Panc1 (cell line): Measurements from ENCODE around the gene IKZF4. TPM values are rescaled to one million over a fixed set of nuclear protein-coding genes. Genes with fewer than 3 reads are reported as not detected.

ENCODE experiments used
- ATAC-seq: fragments of 200-7000 bp; cut with Tn5 transposase; 2 replicates; pipeline ENCODE4 v1.9.1; 2020; ENCODE audit warnings: mild to moderate bottlenecking, moderate library complexity
- BruUV-seq: library from RNA; stranded (reverse); fragments of 400-500 nt; replicated peaks from 2 replicates; lab custom pipeline; 2021; lab: Mats Ljungman, UMichigan
- CTCF ChIA-PET: fragments of 300-600 bp; sonication (Branson Sonifier 250); formaldehyde crosslinking; loops from one replicate; lab custom pipeline; 2022; ENCODE audit warnings: antibody characterized with exemption; lab: Charles Lee
- POLR2A ChIA-PET: fragments of 300-600 bp; sonication (Branson Sonifier 250); formaldehyde crosslinking; loops from one replicate; lab custom pipeline; 2022; ENCODE audit warnings: antibody characterized with exemption; lab: Charles Lee
- DNase-seq: peaks from one replicate; pipeline ENCODE4 v3.0.0-alpha.2; 2010; ENCODE audit warnings: low read depth, low spot score
- H3K27ac ChIP-seq: 2 replicates; pipeline ENCODE4 v1.5.1; 2011; ENCODE audit warnings: mild to moderate bottlenecking, low read length, inconsistent platforms
- H3K27me3 ChIP-seq: fragments of 200-500 bp; sonication (Bioruptor generic); 2 replicates; pipeline ENCODE4 v1.6.0; 2014; ENCODE audit warnings: low read length, inconsistent platforms; ENCODE audit not compliant: control insufficient read depth, insufficient read depth
- H3K36me3 ChIP-seq: fragments of 200-500 bp; sonication (Bioruptor generic); 2 replicates; pipeline ENCODE4 v1.5.1; 2014; ENCODE audit warnings: inconsistent platforms, mild to moderate bottlenecking, low read length, moderate library complexity; ENCODE audit not compliant: control insufficient read depth, insufficient read depth
- H3K4me1 ChIP-seq: 2 replicates; pipeline ENCODE4 v1.5.1; 2011; ENCODE audit warnings: inconsistent platforms, mild to moderate bottlenecking, low read length, moderate library complexity; ENCODE audit not compliant: control insufficient read depth, insufficient read depth
- H3K4me3 ChIP-seq, 2 experiments: 2 replicates each; pipeline ENCODE4 v1.5.1; 2011 to 2012; ENCODE audit warnings: low read depth in 2 of 2, low read length in 2 of 2, mild to moderate bottlenecking in 2 of 2, inconsistent platforms in 1 of 2, moderate library complexity in 1 of 2
- H3K9me3 ChIP-seq: fragments of 200-500 bp; sonication (Bioruptor generic); 2 replicates; pipeline ENCODE4 v1.5.1; 2014; ENCODE audit warnings: low read depth, mild to moderate bottlenecking, inconsistent platforms, low read length, moderate library complexity; ENCODE audit not compliant: control insufficient read depth, insufficient read depth
- POLR2AphosphoS5 ChIP-seq: IDR thresholded peaks from 2 replicates; pipeline ENCODE4 v1.6.1; 2012; ENCODE audit warnings: mild to moderate bottlenecking, low read depth, low read length, moderate library complexity
- SIN3A ChIP-seq: IDR thresholded peaks from 2 replicates; pipeline ENCODE4 v1.6.1; 2012; ENCODE audit warnings: low read depth, mild to moderate bottlenecking, low read length, moderate library complexity, borderline replicate concordance; ENCODE audit not compliant: insufficient read depth
- TCF7L2 ChIP-seq: IDR thresholded peaks from 2 replicates; pipeline ENCODE4 v1.6.1; 2011; ENCODE audit warnings: mild to moderate bottlenecking, low read depth, low read length, inconsistent platforms
- in situ Hi-C: cut with HindIII; loops from 2 replicates; pipeline ENCODE4 v1.10.0; 2016; ENCODE audit warnings: low sequenced_read_pairs, low pct_unique_long_range_greater_than_20kb
- intact Hi-C: fragments of 100-400 bp; cut with micrococcal nuclease; formaldehyde crosslinking; loops from one replicate; pipeline ENCODE4 v1.10.0; 2022; ENCODE audit not compliant: unreplicated experiment
- total RNA-seq: library from RNA; stranded (reverse); gene quantifications from one replicate; pipeline ENCODE4 v1.2.1, GENCODE V29; 2021; ENCODE audit not compliant: unreplicated experiment
- TF ChIP-seq, protein P1 (sequence below), 2 experiments: IDR thresholded peaks; 2 replicates each; pipeline ENCODE4 v1.6.1; 2011 to 2012; ENCODE audit warnings: low read depth in 2 of 2, control low read depth in 1 of 2, low read length in 1 of 2, mild to moderate bottlenecking in 1 of 2, moderate library complexity in 1 of 2; ENCODE audit not compliant: insufficient read depth in 1 of 2
- TF ChIP-seq, protein P2 (sequence below): fragments of 450-650 bp; IDR thresholded peaks from 2 replicates; pipeline ENCODE4 v1.5.1; 2017; ENCODE audit warnings: mild to moderate bottlenecking

IKZF4 gene
- total RNA-seq, 1 experiment from 2014 or later: 6.9 TPM

DNA sequence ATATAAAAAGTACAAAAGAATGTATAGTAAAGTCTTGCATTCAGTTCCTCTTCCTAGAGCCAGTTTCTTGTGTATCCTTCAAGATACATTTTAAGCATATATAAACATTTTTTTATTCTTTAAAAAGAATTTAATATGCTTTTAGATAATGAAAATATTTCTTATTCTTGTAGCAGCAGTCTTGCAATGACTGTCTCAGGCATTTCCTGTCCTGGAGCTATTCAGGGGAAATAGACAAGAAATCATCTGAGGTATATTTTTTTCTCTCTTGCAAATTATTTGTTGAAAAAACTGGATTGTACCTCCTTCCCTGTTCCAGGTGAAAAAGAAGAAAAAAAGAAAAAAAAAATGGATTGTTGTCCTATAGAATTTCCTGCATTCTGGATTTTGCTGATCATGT lies 42.2 kb downstream of the IKZF4 start:
- ChIA-PET CTCF (no interaction called here), POLR2A (no interaction called here)
- TF ChIP-seq, protein P1, sequence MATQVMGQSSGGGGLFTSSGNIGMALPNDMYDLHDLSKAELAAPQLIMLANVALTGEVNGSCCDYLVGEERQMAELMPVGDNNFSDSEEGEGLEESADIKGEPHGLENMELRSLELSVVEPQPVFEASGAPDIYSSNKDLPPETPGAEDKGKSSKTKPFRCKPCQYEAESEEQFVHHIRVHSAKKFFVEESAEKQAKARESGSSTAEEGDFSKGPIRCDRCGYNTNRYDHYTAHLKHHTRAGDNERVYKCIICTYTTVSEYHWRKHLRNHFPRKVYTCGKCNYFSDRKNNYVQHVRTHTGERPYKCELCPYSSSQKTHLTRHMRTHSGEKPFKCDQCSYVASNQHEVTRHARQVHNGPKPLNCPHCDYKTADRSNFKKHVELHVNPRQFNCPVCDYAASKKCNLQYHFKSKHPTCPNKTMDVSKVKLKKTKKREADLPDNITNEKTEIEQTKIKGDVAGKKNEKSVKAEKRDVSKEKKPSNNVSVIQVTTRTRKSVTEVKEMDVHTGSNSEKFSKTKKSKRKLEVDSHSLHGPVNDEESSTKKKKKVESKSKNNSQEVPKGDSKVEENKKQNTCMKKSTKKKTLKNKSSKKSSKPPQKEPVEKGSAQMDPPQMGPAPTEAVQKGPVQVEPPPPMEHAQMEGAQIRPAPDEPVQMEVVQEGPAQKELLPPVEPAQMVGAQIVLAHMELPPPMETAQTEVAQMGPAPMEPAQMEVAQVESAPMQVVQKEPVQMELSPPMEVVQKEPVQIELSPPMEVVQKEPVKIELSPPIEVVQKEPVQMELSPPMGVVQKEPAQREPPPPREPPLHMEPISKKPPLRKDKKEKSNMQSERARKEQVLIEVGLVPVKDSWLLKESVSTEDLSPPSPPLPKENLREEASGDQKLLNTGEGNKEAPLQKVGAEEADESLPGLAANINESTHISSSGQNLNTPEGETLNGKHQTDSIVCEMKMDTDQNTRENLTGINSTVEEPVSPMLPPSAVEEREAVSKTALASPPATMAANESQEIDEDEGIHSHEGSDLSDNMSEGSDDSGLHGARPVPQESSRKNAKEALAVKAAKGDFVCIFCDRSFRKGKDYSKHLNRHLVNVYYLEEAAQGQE (IDR thresholded peaks at IDR 0.05; ENCODE audit: insufficient read depth in 1 of 2, low read depth in 2 of 2, low read length in 1 of 2): no peak
- TF ChIP-seq TCF7L2 (no peak), POLR2AphosphoS5 (no peak), SIN3A (no peak)
- TF ChIP-seq, protein P2, sequence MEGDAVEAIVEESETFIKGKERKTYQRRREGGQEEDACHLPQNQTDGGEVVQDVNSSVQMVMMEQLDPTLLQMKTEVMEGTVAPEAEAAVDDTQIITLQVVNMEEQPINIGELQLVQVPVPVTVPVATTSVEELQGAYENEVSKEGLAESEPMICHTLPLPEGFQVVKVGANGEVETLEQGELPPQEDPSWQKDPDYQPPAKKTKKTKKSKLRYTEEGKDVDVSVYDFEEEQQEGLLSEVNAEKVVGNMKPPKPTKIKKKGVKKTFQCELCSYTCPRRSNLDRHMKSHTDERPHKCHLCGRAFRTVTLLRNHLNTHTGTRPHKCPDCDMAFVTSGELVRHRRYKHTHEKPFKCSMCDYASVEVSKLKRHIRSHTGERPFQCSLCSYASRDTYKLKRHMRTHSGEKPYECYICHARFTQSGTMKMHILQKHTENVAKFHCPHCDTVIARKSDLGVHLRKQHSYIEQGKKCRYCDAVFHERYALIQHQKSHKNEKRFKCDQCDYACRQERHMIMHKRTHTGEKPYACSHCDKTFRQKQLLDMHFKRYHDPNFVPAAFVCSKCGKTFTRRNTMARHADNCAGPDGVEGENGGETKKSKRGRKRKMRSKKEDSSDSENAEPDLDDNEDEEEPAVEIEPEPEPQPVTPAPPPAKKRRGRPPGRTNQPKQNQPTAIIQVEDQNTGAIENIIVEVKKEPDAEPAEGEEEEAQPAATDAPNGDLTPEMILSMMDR: no peak
- intact Hi-C loops: no loop called here
- DNase-seq (no peak), ATAC-seq (no peak)
- no TSS peak for BruUV-seq
- Histone ChIP-seq H3K36me3 (no peaks in the 10 kb centered on the region), H3K4me1 (no peaks in the 10 kb centered on the region), H3K27ac (no peak overlapping the region), H3K27me3 (no peaks in the 10 kb centered on the region), H3K4me3 (no peak overlapping the region), H3K9me3 (no peaks in the 10 kb centered on the region)
- in situ Hi-C loops: no loop called here

DNA sequence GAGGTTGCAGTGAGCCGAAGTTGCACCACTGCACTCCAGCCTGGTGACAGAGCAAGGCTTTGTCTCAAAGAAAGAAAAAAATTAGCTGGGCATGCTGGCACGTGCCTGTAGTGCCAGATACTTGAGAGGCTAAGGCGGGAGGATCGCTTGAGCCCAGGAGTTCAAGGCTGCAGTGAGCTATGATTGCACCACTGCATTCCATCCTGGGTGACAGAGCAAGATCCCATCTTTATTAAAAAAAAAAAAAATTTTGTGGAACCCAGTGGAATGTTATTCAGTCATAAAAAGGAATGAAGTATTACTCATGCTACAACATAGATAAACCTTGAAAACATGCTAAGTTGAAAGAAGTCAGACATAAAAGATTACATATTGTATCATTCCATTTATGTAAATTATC lies 50.8 kb downstream of the IKZF4 start:
- no peak for ATAC-seq
- in situ Hi-C loops: no loop called here
- no peak for TF ChIP-seq POLR2AphosphoS5
- TF ChIP-seq TCF7L2: no peak
- TF ChIP-seq SIN3A: no peak
- TF ChIP-seq, protein P1 (IDR thresholded peaks at IDR 0.05; ENCODE audit: insufficient read depth in 1 of 2, low read depth in 2 of 2, low read length in 1 of 2): no peak
- TF ChIP-seq, protein P2: no peak
- no peaks in the 10 kb centered on the region for H3K9me3 ChIP-seq
- no peaks in the 10 kb centered on the region for H3K27me3 ChIP-seq
- POLR2A ChIA-PET: no interaction called here
- CTCF ChIA-PET: no interaction called here
- no peak overlapping the region for H3K4me3 ChIP-seq
- no peak overlapping the region for H3K27ac ChIP-seq
- no peak for DNase-seq
- H3K4me1 ChIP-seq: no peaks in the 10 kb centered on the region
- no peaks in the 10 kb centered on the region for H3K36me3 ChIP-seq
- BruUV-seq: no TSS peak
- intact Hi-C loops: no loop called here
